IMR-90 (cell line): ENCODE data around the gene RB1. TPM values are rescaled to one million over a fixed set of nuclear protein-coding genes. Genes with fewer than 3 reads are reported as not detected.

Experiments used
- ATAC-seq: fragments of 200-7000 bp; cut with Tn5 transposase; 2 replicates; pipeline ENCODE4 v1.9.1; 2020; ENCODE audit warnings: low read depth, mild to moderate bottlenecking, moderate library complexity
- BruUV-seq: library from RNA; stranded (reverse); fragments of 400-500 nt; replicated peaks from 2 replicates; lab custom pipeline; 2021; lab: Mats Ljungman, UMichigan
- CTCF ChIA-PET: fragments of 300-600 bp; formaldehyde crosslinking; extraction: SDS; loops from one replicate; lab custom pipeline; 2021; ENCODE audit warnings: antibody characterized with exemption; lab: Yijun Ruan, JAX
- POLR2A ChIA-PET: fragments of 300-600 bp; sonication (Branson Sonifier 250); formaldehyde crosslinking; loops from one replicate; lab custom pipeline; 2022; ENCODE audit warnings: antibody characterized with exemption; ENCODE audit not compliant: unreplicated experiment; lab: Charles Lee
- DNase-seq: peaks from one replicate; pipeline ENCODE4 v3.0.0; 2013
- H2AFZ ChIP-seq: replicated peaks from 2 replicates; pipeline ENCODE3; 2013; ENCODE audit warnings: low read length, mild to moderate bottlenecking; ENCODE audit not compliant: poor library complexity
- H2AK5ac ChIP-seq: 2 replicates; pipeline ENCODE4 v1.6.1; 2013; ENCODE audit warnings: low read depth, low read length, inconsistent platforms
- H2AK9ac ChIP-seq: replicated peaks from 2 replicates; pipeline ENCODE3; 2013; ENCODE audit warnings: mild to moderate bottlenecking, low read depth, low read length, moderate library complexity; ENCODE audit not compliant: poor library complexity
- H2BK120ac ChIP-seq: 2 replicates; pipeline ENCODE4 v1.6.1; 2013; ENCODE audit warnings: low read depth, low read length, inconsistent platforms
- H2BK15ac ChIP-seq: 3 replicates; pipeline ENCODE4 v1.6.1; 2013; ENCODE audit warnings: low read depth, low read length, inconsistent platforms
- H2BK20ac ChIP-seq: 2 replicates; pipeline ENCODE4 v1.6.1; 2013; ENCODE audit warnings: low read depth, mild to moderate bottlenecking, inconsistent platforms, low read length, moderate library complexity
- H2BK5ac ChIP-seq: 2 replicates; pipeline ENCODE4 v1.6.1; 2013; ENCODE audit warnings: mild to moderate bottlenecking, low read depth, low read length, inconsistent platforms; ENCODE audit not compliant: poor library complexity, severe bottlenecking
- H3K14ac ChIP-seq: replicated peaks from 2 replicates; pipeline ENCODE4 v1.6.1; 2013; ENCODE audit warnings: low read depth, low read length, inconsistent platforms
- H3K18ac ChIP-seq: 2 replicates; pipeline ENCODE4 v1.6.1; 2013; ENCODE audit warnings: low read depth, low read length, control low read depth
- H3K23ac ChIP-seq: 2 replicates; pipeline ENCODE4 v1.6.1; 2013; ENCODE audit warnings: low read depth, low read length, inconsistent platforms
- H3K27ac ChIP-seq: 2 replicates; pipeline ENCODE4 v1.5.1; 2013; ENCODE audit warnings: mild to moderate bottlenecking, control low read depth, low read length; ENCODE audit not compliant: insufficient read depth
- H3K27me3 ChIP-seq: 2 replicates; pipeline ENCODE4 v1.6.1; 2013; ENCODE audit warnings: low read length; ENCODE audit not compliant: control insufficient read depth, insufficient read depth
- H3K36me3 ChIP-seq: 2 replicates; pipeline ENCODE4 v1.6.1; 2013; ENCODE audit warnings: low read length, mixed read lengths; ENCODE audit not compliant: control insufficient read depth, insufficient read depth
- H3K4ac ChIP-seq: 2 replicates; pipeline ENCODE4 v1.6.1; 2013; ENCODE audit warnings: low read depth, low read length, inconsistent platforms
- H3K4me1 ChIP-seq: 2 replicates; pipeline ENCODE4 v1.6.1; 2013; ENCODE audit warnings: low read length, mixed read lengths; ENCODE audit not compliant: control insufficient read depth, insufficient read depth
- H3K4me2 ChIP-seq: 2 replicates; pipeline ENCODE4 v1.6.1; 2013; ENCODE audit warnings: low read depth, mild to moderate bottlenecking, control low read depth, low read length, moderate library complexity
- H3K4me3 ChIP-seq: 2 replicates; pipeline ENCODE4 v1.5.1; 2013; ENCODE audit warnings: low read depth, mild to moderate bottlenecking, control low read depth, low read length, moderate library complexity; ENCODE audit not compliant: insufficient read depth
- H3K56ac ChIP-seq: 2 replicates; pipeline ENCODE4 v1.6.1; 2013; ENCODE audit warnings: low read length, inconsistent platforms; ENCODE audit not compliant: insufficient read depth; ENCODE audit errors: extremely low read depth
- H3K79me1 ChIP-seq, 2 experiments: 2 replicates each; pipeline ENCODE4 v1.6.1; 2013; ENCODE audit warnings: low read length in 2 of 2, inconsistent platforms in 1 of 2, low read depth in 1 of 2
- H3K9ac ChIP-seq: 2 replicates; pipeline ENCODE4 v1.6.1; 2013; ENCODE audit warnings: low read depth, low read length, control low read depth
- H3K9me1 ChIP-seq: 2 replicates; pipeline ENCODE4 v1.6.1; 2013; ENCODE audit warnings: low read length, inconsistent platforms; ENCODE audit not compliant: insufficient read depth
- H3K9me3 ChIP-seq: 2 replicates; pipeline ENCODE4 v1.6.1; 2013; ENCODE audit warnings: low read length; ENCODE audit not compliant: control insufficient read depth, insufficient read depth
- H4K20me1 ChIP-seq: 2 replicates; pipeline ENCODE4 v1.6.1; 2013; ENCODE audit warnings: low read length, inconsistent platforms; ENCODE audit not compliant: insufficient read depth
- H4K5ac ChIP-seq: 2 replicates; pipeline ENCODE4 v1.6.1; 2013; ENCODE audit warnings: mild to moderate bottlenecking, low read depth, low read length, control low read depth
- H4K8ac ChIP-seq, 2 experiments: 2 replicates each; pipeline ENCODE4 v1.6.1; 2013; ENCODE audit warnings: low read depth in 2 of 2, low read length in 2 of 2, control low read depth in 1 of 2, inconsistent platforms in 1 of 2
- H4K91ac ChIP-seq: 2 replicates; pipeline ENCODE4 v1.6.1; 2013; ENCODE audit warnings: low read depth, low read length, inconsistent platforms; ENCODE audit not compliant: insufficient read depth
- MAFK ChIP-seq: IDR thresholded peaks from 2 replicates; pipeline ENCODE4 v1.6.1; 2012; ENCODE audit warnings: low read depth, low read length, improper control_type of control experiment
- SMC3 ChIP-seq: fragments of 150-350 bp; IDR thresholded peaks from 2 replicates; pipeline ENCODE4 v1.6.1; 2016; ENCODE audit warnings: low read depth, mild to moderate bottlenecking, antibody characterized with exemption, low read length, moderate library complexity
- WGBS, 2 experiments: methylation state at CpG; one replicate each; pipeline versions ENCODE4 v1.1.5 to v1.1.7; 2013; ENCODE audit warnings: missing lambda C conversion rate in 2 of 2; ENCODE audit not compliant: insufficient read length in 1 of 2; ENCODE audit errors: extremely low coverage in 2 of 2; 5-methylcytosine and 5-hydroxymethylcytosine counted together
- dilution Hi-C: fragments of 300-500 bp; cut with HindIII; formaldehyde crosslinking; loops from one replicate; pipeline ENCODE4 v1.14.3; 2018; ENCODE audit warnings: low sequenced_read_pairs; ENCODE audit not compliant: unreplicated experiment
- in situ Hi-C: fragments of 300-500 bp; cut with MboI; formaldehyde crosslinking; loops from 3 replicates; pipeline ENCODE4 v1.14.3; 2019; ENCODE audit warnings: low sequenced_read_pairs, inconsistent platforms, mixed read lengths
- intact Hi-C: fragments of 100-400 bp; cut with micrococcal nuclease; formaldehyde crosslinking; loops from 2 replicates; pipeline ENCODE4 v1.10.0; 2022
- polyA plus RNA-seq, 3 experiments: library from polyadenylated mRNA; depleted of rRNA; stranded (reverse); fragments of >200 nt; gene quantifications; 2 replicates each; pipeline ENCODE4 v1.2.3, GENCODE V29; 2012; ENCODE audit warnings: low replicate concordance in 1 of 3
- total RNA-seq: library from RNA; depleted of rRNA; stranded (reverse); fragments of >200 nt; gene quantifications from 2 replicates; pipeline ENCODE4 v1.2.3, GENCODE V29; 2012
- TF ChIP-seq, protein P1 (sequence below): conservative IDR thresholded peaks from 2 replicates; pipeline ENCODE4 v1.5.1; 2012; ENCODE audit warnings: mild to moderate bottlenecking, low read depth, low read length, improper control_type of control experiment

The RB1 gene
- total and polyA plus RNA-seq, 2 of the 4 experiments (the other 2 are of a cell fraction) = 11.4 to 15.4 TPM

GRCh38 chr13:48456546-48456945 lies 153.0 kb downstream of the RB1 start:
- H3K23ac ChIP-seq = no peak overlapping the region
- H4K91ac ChIP-seq = no peak overlapping the region
- ATAC-seq (no peak), DNase-seq (no peak)
- no peak overlapping the region for H2BK120ac ChIP-seq
- H2BK20ac ChIP-seq = no peak overlapping the region
- H3K4me2 ChIP-seq = no peak overlapping the region
- in situ Hi-C loops = no loop called here
- TF ChIP-seq, protein P1, sequence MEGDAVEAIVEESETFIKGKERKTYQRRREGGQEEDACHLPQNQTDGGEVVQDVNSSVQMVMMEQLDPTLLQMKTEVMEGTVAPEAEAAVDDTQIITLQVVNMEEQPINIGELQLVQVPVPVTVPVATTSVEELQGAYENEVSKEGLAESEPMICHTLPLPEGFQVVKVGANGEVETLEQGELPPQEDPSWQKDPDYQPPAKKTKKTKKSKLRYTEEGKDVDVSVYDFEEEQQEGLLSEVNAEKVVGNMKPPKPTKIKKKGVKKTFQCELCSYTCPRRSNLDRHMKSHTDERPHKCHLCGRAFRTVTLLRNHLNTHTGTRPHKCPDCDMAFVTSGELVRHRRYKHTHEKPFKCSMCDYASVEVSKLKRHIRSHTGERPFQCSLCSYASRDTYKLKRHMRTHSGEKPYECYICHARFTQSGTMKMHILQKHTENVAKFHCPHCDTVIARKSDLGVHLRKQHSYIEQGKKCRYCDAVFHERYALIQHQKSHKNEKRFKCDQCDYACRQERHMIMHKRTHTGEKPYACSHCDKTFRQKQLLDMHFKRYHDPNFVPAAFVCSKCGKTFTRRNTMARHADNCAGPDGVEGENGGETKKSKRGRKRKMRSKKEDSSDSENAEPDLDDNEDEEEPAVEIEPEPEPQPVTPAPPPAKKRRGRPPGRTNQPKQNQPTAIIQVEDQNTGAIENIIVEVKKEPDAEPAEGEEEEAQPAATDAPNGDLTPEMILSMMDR = no peak
- TF ChIP-seq SMC3 (no peak), MAFK (no peak)
- H3K9me1 ChIP-seq = peaks cover 4% of the 10 kb centered on the region; the same call in 1 of the 2 replicates
- no peak overlapping the region for H4K8ac ChIP-seq
- H4K5ac ChIP-seq = no peak overlapping the region
- H3K9ac ChIP-seq = no peak overlapping the region
- H2AK9ac ChIP-seq = no peak overlapping the region
- BruUV-seq = no TSS peak
- no peak overlapping the region for H2AK5ac ChIP-seq
- 100% methylated on average over 3 of the region's 10 CpGs; no CpG with 5 or more reads in 1 of the 2 experiments for WGBS, 2 experiments
- no peak overlapping the region for H2BK5ac ChIP-seq
- H3K4ac ChIP-seq = no peak overlapping the region
- no peak overlapping the region for H2BK15ac ChIP-seq
- intact Hi-C loops = no loop called here
- H3K9me3 ChIP-seq = no peaks in the 10 kb centered on the region
- no peak overlapping the region for H3K18ac ChIP-seq
- ChIA-PET CTCF (no interaction called here), POLR2A (no interaction called here)
- no peaks in the 10 kb centered on the region for H3K4me1 ChIP-seq
- H3K4me3 ChIP-seq = no peak overlapping the region
- H4K20me1 ChIP-seq = no peaks in the 10 kb centered on the region
- no peak overlapping the region for H3K27ac ChIP-seq
- dilution Hi-C loops = no loop called here
- no peak overlapping the region for H3K14ac ChIP-seq
- peaks cover 18% of the 10 kb centered on the region for H3K36me3 ChIP-seq
- H3K27me3 ChIP-seq = no peaks in the 10 kb centered on the region
- peaks cover 5 to 15% of the 10 kb centered on the region in 2 experiments; a peak in 3 of 4 replicates for H3K79me1 ChIP-seq
- H2AFZ ChIP-seq = no peak overlapping the region
- no peak overlapping the region for H3K56ac ChIP-seq
